Adrenal gland (tissue), 5 donors: ENCODE results near the gene MMS22L.

Experiments used
- CTCF ChIP-seq, 6 experiments: fragments of 450-650 bp in 4 of 6; fragments of 200-600 bp in 2 of 6; sonication (generic) in 1 of 6; IDR thresholded peaks; 1 replicate in 5 of 6; 2 replicates in 1 of 6; pipeline versions ENCODE4 v1.5.1 to v1.8.0; 2016 to 2021; ENCODE audit warnings: antibody characterized with exemption in 6 of 6, mild to moderate bottlenecking in 2 of 6, moderate library complexity in 1 of 6
- POLR2A ChIP-seq, 2 donors: fragments of 450-650 bp; IDR thresholded peaks; one replicate each; pipeline ENCODE4 v1.6.1; 2017; ENCODE audit warnings: antibody characterized with exemption in 2 of 2, mild to moderate bottlenecking in 2 of 2, moderate library complexity in 1 of 2
- donor health status: DM: no; HTN: no; CAD: no.

- TF ChIP-seq POLR2A (IDR thresholded peaks at IDR 0.05): no peak
- peak; percentile 63 to 90 (median 73) for TF ChIP-seq CTCF (IDR thresholded peaks at IDR 0.05)
These were observed 96.5 kb downstream of the MMS22L start for GRCh38 chr6:97186416-97186999.
